GM21360 (cell line): Measurements from ENCODE around the gene LZTFL1.

ENCODE experiments used
- ATAC-seq: cut with Tn5 transposase; IDR thresholded peaks from one replicate; pipeline ENCODE4 v1.9.1; 2021; ENCODE audit warnings: mild to moderate bottlenecking, moderate library complexity; ENCODE audit not compliant: unreplicated experiment

Gene LZTFL1

DNA sequence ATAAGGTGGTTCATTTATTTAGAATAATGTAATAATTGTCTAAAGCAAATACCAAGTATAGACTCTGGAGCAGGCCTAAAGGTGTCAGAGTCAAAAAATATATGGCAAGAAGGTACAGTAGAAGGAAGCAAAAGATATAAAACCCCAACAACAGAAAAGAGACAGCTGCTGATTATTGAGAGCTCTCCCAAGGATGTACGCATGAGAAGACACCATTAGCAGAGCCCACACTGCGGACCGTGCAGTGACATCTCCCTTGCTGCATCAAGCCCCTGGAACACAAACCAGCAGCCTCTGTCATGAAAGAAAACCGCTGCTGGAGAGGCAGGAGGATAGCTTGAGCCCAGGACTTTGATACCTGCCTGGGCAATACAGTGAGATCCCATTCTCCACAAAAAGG is 27.6 kb downstream of the LZTFL1 start:
- ATAC-seq, result no peak

DNA sequence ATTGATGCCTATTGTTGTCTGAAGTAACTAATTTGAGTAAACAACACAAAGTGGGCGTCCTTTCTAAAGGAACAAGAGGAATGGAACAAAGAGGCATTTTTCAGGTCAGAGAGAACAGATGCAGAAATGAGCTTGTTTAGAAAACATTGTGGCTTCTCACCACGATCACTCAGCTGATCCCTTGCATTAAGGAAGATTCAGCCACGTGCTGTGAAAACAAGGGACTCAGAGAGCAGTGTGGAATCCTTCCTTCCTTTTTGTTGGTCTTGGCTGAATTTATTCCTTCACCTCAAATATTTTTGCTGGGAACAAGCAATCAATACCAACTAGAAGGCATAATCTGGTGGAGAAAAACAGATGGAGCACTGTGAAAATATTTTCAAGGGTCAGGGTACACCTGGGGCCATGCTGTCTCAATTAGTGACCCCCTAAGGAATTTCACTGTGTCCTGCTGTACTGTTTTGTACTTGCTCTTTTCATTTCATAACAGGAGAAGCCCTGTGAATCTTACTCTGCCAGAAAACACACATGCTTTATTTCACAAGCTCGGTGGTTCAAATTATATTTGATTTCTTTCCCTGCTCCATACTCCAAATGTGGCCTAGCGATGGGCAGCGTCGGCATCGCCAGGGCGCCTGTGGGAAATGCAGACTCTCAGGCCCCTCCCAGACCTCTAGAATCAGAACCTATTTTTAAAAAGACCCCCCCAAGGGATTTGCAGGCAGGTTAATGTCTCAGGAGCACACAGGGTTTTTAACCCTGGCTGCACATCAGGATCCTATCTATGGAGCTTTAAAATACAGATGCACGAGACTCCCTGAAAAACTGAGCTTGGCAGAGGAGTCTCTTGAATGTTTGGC is 34.0 kb downstream of the LZTFL1 start:
- no peak for ATAC-seq

DNA sequence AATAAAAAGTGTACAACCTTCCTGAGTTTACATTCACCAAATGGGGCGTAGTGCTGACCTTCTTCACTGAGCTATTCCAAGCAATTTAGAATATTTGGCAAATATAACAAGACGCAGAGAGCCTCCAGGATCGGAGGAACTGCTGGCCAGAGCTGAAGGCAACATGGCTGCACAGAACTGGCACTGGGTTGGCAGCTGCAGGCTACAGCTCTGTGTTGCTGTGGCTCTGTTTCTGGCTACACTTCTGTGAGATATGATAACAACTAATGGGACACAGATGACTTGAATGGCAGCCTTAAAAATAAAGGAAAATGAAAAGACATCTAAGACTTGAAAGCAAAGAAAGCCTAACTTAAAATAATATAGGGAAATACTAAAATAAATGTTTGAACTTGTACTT is 34.8 kb downstream of the LZTFL1 start:
- no peak for ATAC-seq

DNA sequence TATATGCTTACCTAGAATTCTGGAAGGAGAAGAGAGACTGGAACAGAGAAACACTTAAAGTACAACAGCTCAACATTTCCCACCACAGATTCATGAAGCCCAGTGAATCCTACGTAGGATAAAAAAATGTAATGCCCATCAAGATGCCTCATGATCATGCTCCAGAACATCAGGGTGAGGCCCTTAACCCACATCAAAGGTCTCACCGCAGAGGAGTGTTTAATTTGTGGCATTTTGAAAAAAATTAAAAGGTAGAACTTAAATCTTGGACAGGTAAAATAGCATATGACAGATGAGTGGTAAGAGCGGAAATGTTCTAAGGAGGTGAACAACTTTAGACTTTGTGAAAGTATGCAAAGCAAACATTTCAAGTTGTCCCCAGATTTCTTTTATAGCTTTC is 35.8 kb downstream of the LZTFL1 start:
- no peak for ATAC-seq

DNA sequence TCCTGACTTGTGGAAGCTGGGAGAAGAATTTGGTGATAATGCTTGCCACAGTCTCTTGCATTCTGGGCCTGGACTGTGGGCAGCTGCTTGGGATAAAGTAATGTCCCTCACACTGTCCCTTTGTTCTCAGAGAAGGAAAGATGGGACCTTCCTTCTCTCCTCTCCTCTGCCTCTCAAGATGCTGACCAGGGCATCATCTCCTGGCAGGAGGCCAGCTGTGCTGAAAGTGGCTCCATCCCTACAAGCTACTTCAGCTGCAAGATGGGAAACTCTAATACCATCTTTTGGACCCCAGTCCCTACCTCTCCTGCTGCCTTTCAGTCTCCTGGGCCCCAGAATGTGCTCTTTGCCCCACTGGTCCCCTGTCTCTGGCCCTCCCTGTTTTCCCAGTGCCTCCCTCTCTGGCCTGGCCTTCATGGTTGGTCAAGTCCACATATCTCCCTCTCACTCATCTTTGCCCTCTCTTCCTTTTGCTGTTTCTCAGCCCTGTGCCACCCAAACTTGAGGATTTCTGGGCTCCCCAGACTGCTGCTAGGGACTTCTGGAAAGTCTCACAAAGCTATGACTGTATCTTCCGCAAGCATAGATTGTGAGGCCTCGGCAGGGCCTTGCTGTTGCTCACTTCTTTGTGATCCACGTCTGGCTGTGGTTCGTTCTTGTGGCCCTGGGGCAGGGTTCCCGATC is 38.5 kb downstream of the LZTFL1 start:
- ATAC-seq, result no peak

DNA sequence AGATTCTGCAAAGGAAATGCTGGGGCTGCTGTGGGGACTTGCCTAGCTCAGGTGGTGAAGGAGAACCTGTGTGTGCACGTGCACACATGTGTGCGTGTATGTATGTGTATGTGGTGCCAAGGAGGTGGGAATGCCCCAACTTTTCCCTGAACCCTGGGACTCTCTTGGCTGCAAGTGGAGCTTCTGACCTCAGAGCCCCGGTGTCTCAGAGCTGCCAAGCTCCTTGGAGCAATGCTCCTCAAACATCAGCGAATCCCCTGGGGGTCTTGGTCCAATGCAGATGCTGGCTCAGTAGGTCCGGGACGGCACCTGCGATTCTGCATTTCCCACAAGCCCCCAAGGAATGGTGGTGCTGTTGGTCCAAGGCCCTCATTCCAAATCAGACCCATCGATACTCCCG is 39.8 kb downstream of the LZTFL1 start:
- no peak for ATAC-seq

DNA sequence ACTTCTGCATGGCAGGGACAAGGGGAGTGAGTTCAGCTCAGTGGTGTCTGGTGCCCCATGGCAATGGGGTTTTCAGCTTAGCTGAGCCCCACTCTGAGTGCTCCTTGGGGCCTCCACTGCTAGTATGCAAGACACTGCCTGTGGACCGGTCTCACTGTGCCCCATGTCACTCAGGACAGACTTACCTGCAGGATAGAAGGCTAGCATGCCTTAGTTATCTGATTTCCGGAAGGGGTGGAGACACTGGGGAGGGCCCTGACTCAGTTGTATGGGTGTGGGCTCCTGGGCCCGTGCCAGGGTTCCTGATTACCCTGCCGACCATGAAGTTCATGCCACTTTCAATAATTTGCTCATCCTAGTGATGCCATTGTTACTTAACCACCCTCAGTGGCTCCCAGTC is 41.3 kb downstream of the LZTFL1 start:
- ATAC-seq, result no peak

DNA sequence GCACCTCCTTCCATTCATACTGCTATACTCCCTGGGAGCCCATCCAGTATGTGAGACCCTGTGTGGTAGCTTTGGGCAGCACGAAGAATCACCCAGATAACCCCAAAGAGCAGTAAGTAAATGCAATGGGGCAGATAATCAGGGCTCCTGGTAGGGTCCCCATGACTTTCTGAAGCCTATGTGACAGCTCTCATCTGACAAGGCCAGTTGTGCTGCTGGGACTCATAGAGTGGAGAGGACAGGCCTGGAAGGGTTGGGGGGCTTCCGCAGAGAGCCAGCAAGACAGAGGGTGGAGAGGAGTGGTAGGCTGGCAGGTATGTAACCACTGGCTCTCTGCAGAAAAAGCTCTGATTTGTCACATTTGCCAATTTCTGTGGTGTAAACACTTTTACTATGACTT is 42.3 kb downstream of the LZTFL1 start:
- ATAC-seq, result no peak

DNA sequence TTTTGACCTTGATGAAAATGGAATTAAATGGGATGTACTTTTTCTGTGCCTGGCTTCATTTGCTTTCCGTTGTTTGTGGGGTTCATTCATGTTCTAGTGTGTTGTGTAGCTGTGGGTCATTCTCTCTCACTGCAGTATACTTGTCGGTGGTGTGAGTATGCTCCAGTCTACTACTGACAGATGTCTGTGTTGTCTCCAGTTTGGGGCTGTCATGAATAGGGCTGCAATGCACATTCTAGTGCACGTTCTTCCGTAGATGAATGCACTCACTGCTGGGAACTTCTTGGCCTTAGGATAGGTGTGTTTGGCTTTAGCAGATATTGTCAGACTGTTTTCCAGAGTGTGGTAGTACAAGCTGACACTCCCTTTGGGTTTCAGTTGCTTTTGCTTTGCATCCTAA is 43.9 kb downstream of the LZTFL1 start:
- no peak for ATAC-seq

DNA sequence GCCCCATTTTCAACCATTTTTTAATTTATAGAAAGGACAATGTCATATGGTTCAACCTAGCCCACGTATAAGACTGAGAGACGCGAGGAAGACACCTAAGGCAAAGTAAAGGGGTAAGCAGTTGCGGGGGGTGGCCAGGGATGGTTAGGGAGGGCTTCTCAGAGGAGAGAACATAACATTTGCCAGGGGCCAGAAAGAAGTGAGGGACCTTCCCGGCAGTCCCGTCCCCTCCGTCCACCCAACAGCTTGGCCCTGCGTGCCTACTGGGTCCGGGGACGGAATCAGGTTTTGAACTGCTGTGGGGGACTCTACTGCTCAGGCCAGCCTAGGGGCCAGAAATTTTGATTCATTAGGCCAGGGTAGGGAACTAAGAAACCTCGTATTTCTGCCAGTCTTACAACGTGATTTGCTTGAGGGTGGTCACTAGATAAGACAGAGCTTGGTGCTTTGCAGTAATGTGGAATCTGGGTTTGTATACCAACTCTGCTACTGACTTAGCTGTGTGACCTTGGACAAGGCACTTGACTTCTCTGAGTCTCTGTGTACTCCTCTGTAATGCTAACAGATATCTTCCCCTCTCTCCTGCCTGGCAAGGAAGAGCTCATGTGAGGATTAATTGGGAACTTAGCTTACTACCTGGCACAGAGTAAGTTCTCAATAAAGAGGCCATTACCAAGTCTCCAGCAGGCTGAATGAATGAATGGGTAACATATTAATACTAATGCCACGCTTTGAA is 44.8 kb downstream of the LZTFL1 start:
- no peak for ATAC-seq

DNA sequence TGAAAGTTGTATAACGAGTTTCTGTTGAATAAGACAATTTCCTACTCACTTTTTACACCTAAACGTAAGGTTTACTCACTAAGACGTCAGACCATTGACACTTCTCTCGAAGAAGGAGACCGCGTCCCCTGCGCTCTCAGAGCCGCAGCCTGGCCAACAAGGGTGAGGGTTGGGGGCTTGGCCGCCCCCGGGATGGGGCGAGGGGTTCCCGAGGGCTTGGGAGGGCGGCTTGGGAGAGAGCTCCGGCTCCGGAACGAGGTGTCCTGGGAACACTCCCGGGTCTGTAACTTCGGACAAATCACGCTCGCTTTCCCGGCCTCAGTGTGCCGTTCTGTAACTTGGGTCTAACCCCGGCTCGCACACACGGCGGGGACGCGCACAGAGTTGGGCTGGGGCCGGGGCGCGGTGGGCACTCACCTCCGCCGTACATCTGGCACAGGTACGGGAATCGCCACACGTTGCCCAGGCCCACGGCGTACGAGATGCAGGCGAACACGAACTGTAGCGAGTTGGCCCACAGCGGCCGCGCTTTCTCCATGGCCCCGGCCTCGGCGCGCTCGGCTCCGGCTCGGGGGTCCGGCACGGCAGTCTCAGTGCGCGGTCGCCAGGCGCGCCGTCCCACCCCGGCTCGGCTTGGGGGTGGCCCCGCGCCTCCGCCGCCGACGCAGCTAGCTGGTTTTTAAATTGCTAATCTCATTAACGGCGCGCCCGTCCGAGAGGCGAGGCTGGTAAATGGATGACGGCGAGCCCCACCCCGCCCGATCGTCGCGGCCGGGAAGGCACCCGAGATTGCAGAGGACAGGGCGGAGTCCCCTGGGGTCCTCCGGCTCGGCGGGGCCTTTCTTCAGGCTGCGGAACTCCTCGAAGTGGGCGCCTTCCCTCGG is 45.8 kb downstream of the LZTFL1 start, which contains the start of gene SLC6A20:
TSS of gene SLC6A20 (minus strand) at position 655 of the 884 bp plus-strand sequence. CDS start at position 538, 117 bp downstream.
- ATAC-seq, result no peak

DNA sequence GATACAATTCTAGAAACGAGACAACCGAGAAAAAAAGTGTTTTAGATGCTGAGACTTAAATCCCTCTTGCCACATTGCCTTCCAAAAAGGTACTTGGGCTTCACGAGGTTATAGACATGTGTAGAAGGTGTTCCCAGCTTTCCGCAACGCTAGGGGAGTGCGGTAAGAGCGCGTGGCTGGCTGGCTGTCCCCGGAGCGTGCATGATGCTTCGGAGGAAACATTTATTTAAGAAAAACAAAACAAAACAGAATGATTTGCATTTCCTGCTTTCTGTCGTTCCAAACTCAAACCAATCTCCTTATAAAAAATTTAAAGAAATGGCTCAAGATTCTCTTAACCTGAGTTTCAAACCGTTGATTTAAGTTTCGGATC is 46.4 kb downstream of the LZTFL1 start:
- no peak for ATAC-seq

DNA sequence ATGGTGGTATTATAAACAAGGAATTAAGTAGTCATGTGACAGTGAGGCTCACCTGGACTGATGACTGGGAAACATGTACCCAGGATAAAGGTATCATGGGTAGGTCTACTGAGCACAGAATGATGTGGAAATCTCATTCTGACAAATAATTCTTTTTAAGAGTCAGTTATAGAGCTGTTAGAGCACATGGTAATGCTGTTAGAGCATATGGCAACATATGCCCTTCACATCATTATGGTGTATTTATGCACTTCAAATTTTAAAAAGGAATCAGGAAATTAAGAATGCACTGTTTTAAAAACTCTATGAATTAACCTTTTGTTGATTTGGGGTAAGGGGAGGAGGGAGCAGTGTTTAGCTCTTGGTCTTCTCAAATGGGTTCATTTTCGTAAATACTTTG is 47.3 kb downstream of the LZTFL1 start:
- ATAC-seq, result no peak

DNA sequence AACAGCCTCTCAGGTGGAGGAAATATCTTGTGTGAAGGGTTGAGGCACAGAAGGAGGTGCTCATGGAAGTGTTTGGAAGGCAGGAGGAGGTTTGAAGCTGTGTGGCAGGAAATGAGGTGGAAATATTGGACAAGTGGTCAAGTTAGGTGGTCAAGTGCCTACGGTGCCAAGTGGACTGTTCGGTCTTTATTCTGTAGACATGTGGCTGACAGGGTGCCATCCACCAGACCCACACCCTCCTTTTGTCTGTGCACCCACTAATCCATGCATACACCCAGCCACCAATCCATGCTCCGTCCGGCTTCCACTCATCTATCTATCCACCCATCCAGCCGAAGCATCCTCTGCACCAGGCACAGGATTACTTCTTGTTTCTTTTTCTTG is 47.8 kb downstream of the LZTFL1 start:
- no peak for ATAC-seq

DNA sequence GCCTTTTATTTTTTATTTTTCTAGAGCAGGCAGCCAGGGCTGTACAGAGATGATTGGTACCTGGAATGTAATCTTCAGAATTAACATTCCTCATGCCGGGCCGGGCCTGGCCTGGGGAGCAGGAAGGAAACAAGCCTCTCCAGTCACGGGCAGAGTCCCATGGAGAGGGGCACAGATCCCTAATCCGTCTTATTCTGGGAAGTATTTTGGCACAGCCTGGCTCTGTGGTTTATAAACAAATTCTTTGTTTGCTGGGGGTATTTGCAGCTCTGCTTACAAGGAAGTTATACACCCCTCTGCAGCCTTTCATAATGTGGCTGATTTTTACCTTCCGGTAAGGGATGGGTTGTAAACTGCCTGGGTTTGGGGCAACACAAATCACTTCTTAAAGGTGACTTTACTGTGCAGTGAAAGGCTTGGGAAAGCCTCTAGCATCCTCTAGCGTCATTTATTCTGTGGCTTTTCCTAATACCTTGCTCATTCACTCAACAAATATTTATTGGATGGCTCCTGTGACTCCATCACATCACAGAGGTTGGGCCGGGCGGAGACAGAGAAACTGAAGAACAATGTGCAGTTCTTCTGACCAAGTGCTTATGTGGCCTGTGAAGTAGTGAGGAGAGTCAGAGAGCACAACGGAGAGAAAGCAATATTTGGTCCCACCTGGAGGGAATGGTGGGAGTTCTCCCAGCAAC is 48.3 kb downstream of the LZTFL1 start:
- no peak for ATAC-seq

DNA sequence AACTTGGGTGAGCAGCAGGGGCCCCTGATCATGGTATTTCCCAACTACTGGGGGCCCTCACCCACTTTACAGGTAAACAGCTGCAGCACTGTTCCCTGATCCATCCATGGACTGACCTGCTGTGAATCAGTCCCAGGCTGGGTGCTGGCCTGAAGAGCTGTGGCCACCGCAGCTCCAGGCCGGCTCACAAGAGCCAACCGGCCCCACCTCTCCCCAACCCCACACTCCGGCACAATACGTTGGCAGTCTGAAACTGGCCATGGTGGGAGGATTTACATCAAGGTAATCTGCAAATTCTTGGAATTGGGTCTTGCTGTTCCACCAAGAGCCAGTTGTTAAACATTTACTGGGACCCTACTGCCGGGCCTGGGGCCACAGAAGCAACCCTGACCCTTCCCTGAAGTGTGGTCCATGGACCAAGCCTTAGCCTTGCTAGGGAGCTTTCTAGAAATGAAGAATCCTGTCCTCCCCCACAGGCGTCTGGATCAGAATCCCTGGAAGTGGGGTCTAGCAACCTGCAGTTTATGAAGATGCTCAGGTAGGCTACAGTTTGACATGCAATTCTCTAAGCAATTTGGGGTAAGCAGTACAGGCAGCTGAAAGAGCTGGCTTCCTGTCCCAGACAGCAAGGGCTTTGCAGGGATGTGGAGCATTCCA is 49.3 kb downstream of the LZTFL1 start:
- ATAC-seq, result no peak

DNA sequence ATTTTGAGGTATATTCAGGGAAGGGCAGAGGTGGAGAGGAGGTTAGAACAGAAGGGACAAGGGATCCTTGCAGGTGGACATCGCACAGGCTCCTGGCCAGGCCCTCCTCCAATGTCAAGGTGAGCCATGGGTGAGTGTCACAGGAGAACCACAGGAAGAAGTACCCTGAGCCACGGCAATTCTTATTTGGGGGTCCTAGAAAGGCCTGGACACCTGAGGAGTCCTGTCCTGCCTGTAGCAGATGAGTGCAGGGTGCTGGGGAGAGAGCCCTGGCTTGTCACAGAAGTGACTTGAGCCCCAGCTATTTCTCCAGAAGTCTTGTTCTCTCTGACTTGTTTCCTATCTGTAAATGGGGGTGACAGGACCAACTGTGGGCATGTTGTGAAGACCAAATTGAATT is 49.9 kb downstream of the LZTFL1 start:
- no peak for ATAC-seq

DNA sequence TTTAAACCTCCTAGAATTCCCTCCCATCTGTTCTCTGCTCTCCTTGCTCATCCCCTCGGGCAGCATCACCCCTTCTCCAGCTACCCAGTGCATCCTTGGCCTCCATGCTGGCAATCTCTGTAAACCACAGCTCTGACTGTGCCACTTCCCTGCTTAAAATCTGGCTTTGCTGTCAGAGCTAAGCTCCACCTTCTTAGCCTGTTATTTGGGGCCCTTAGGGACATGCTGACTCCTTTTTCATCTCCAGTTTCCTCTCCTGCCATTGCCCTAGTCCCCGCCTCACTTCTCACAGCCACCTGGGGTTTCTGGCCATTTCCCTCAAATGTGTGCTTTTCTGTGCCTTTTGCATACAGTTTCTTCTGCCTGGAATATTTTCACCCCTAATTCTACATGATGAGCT is 51.3 kb downstream of the LZTFL1 start:
- ATAC-seq, result no peak

DNA sequence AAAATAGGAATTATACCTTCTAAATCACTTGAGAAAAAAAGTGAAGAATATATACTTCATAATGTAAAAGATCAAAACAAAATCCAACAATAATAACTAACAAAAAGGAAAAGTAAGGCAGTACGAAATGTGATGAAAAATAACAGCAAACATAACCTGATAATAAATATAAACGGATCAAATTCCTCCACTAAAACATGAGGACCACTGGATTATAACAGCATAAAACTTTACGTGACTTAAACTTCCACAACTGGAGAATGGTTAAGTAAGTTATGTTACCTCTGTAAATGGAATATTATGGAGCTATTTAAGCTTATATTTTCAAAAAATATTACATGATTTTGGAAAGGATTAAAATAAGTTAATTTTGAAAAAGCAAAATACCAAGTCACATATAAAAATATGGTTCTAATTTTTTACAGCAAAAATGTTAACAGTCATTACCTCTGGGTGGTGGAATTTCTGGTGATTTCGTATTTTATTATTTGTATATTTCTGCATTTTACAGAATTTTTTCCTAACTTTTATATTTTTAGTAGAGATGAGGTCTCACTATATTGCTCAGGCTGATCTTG is 52.6 kb downstream of the LZTFL1 start:
- no peak for ATAC-seq
